A549 (cell line): ENCODE results near the gene KLHL30. TPM values are rescaled to one million over a fixed set of nuclear protein-coding genes. Genes with fewer than 3 reads are reported as not detected.

ENCODE experiments used
- ATAC-seq, 2 experiments: fragments of 200-7000 bp in 1 of 2; fragments of >200 bp in 1 of 2; cut with Nextera tagmentation in 1 of 2; cut with Tn5 transposase in 1 of 2; 3 replicates each; pipeline versions ENCODE4 v1.8.0 to v1.9.1; 2018 to 2020; ENCODE audit warnings: mild to moderate bottlenecking in 1 of 2, moderate library complexity in 1 of 2
- CTCF ChIA-PET: fragments of 300-600 bp; sonication (Branson Sonifier 250); formaldehyde crosslinking; extraction: SDS; loops from one replicate; lab custom pipeline; 2021; ENCODE audit warnings: antibody characterized with exemption, inconsistent platforms; lab: Yijun Ruan, JAX
- POLR2A ChIA-PET: fragments of 350-600 bp; formaldehyde crosslinking; extraction: SDS; loops from one replicate; lab custom pipeline; 2021; ENCODE audit warnings: antibody characterized with exemption, inconsistent platforms; lab: Yijun Ruan, JAX
- DNase-seq, 2 experiments: peaks; one replicate each; pipeline versions ENCODE4 v3.0.0 to v3.0.0-alpha.2; 2011 to 2016; ENCODE audit warnings: low read depth in 1 of 2, low spot score in 1 of 2
- FAIRE-seq: peaks from 2 replicates; lab custom pipeline; 2011; peaks lifted over from hg19 to GRCh38; lab: Jason Lieb, UNC
- H3K27ac ChIP-seq, 2 experiments: fragments of >200 bp; sonication (Bioruptor Twin); formaldehyde crosslinking; 3 replicates each; pipeline ENCODE4 v1.5.1; 2016 to 2017
- H3K4me1 ChIP-seq: fragments of >200 bp; sonication (Bioruptor Twin); formaldehyde crosslinking; 3 replicates; pipeline ENCODE4 v1.6.1; 2016
- H3K4me2 ChIP-seq: fragments of >200 bp; sonication (Bioruptor Twin); formaldehyde crosslinking; 3 replicates; pipeline ENCODE4 v1.6.1; 2016
- H3K4me3 ChIP-seq: fragments of >200 bp; sonication (Bioruptor Twin); formaldehyde crosslinking; 3 replicates; pipeline ENCODE4 v1.5.1; 2016
- H3K9me3 ChIP-seq: fragments of >200 bp; sonication (Bioruptor Twin); formaldehyde crosslinking; 3 replicates; pipeline ENCODE4 v1.6.1; 2016
- CBX8 ChIP-seq: fragments of 200-600 bp; sonication (generic); IDR thresholded peaks from 2 replicates; pipeline ENCODE4 v1.6.1; 2016
- CEBPB ChIP-seq, 2 experiments: fragments of >200 bp in 1 of 2; sonication (Bioruptor Twin) in 1 of 2; formaldehyde crosslinking in 1 of 2; IDR thresholded peaks; 2 replicates each; pipeline ENCODE4 v1.6.1; 2012 to 2016
- CHD2 ChIP-seq: fragments of 150-350 bp; IDR thresholded peaks from 2 replicates; pipeline ENCODE4 v1.6.1; 2014; ENCODE audit warnings: low read length; ENCODE audit not compliant: partially characterized antibody
- FOSB ChIP-seq: fragments of 250-450 bp; sonication (Bioruptor Pico); IDR thresholded peaks from 2 replicates; pipeline ENCODE4 v1.5.0; 2020; ENCODE audit warnings: mild to moderate bottlenecking, moderate library complexity
- GATA3 ChIP-seq: IDR thresholded peaks from 2 replicates; pipeline ENCODE4 v1.6.1; 2012; ENCODE audit warnings: borderline replicate concordance
- HDAC2 ChIP-seq: fragments of 200-600 bp; sonication (generic); IDR thresholded peaks from 2 replicates; pipeline ENCODE4 v1.6.1; 2016
- HOXA7 ChIP-seq: fragments of 250-450 bp; sonication (Bioruptor Pico); IDR thresholded peaks from 2 replicates; pipeline ENCODE4 v1.5.0; 2020; ENCODE audit warnings: mild to moderate bottlenecking, moderate library complexity
- JUNB ChIP-seq: fragments of >200 bp; sonication (Bioruptor Twin); formaldehyde crosslinking; IDR thresholded peaks from 2 replicates; pipeline ENCODE4 v1.6.1; 2016
- MAZ ChIP-seq: fragments of 150-350 bp; IDR thresholded peaks from 2 replicates; pipeline ENCODE4 v1.6.1; 2014; ENCODE audit warnings: antibody characterized with exemption, low read depth, low read length, borderline replicate concordance
- NFE2L2 ChIP-seq: fragments of 150-350 bp; conservative IDR thresholded peaks from 2 replicates; pipeline ENCODE4 v1.6.1; 2014; ENCODE audit warnings: low read length
- NPAS2 ChIP-seq: fragments of 250-450 bp; sonication (Bioruptor Pico); IDR thresholded peaks from 2 replicates; pipeline ENCODE4 v1.8.0; 2022; ENCODE audit warnings: mild to moderate bottlenecking, moderate library complexity, borderline replicate concordance
- NR3C1 ChIP-seq: fragments of >200 bp; sonication (Bioruptor Twin); formaldehyde crosslinking; IDR thresholded peaks from 3 replicates; pipeline ENCODE4 v1.6.1; 2017
- POLR2A ChIP-seq: IDR thresholded peaks from 2 replicates; pipeline ENCODE4 v1.6.1; 2012; ENCODE audit warnings: mild to moderate bottlenecking, low read length
- POLR2AphosphoS2 ChIP-seq: conservative IDR thresholded peaks from 2 replicates; pipeline ENCODE4 v1.6.1; 2012; ENCODE audit warnings: low read length, improper control_type of control experiment, inconsistent platforms
- RAD21 ChIP-seq, 2 experiments: fragments of >200 bp in 1 of 2; sonication (Bioruptor Twin) in 1 of 2; formaldehyde crosslinking in 1 of 2; IDR thresholded peaks in 1 of 2; conservative IDR thresholded peaks in 1 of 2; 2 replicates in 1 of 2; 3 replicates in 1 of 2; pipeline ENCODE4 v1.6.1; 2012 to 2018; ENCODE audit warnings: inconsistent platforms in 1 of 2
- RARB ChIP-seq: fragments of 250-450 bp; sonication (Bioruptor Pico); IDR thresholded peaks from 2 replicates; pipeline ENCODE4 v1.8.0; 2021; ENCODE audit warnings: mild to moderate bottlenecking, moderate library complexity
- RFX5 ChIP-seq: fragments of 450-650 bp; IDR thresholded peaks from 2 replicates; pipeline ENCODE4 v1.7.1; 2014; ENCODE audit warnings: antibody characterized with exemption, mild to moderate bottlenecking, moderate library complexity
- TFCP2L1 ChIP-seq: fragments of 250-450 bp; sonication (Bioruptor Pico); IDR thresholded peaks from 2 replicates; pipeline ENCODE4 v1.5.0; 2021; ENCODE audit warnings: mild to moderate bottlenecking
- ZFP36 ChIP-seq: fragments of 450-650 bp; IDR thresholded peaks from 2 replicates; pipeline ENCODE4 v1.6.1; 2014; ENCODE audit warnings: borderline replicate concordance; ENCODE audit not compliant: partially characterized antibody
- ZNF302 ChIP-seq: fragments of 250-450 bp; sonication (Bioruptor Pico); IDR thresholded peaks from 2 replicates; pipeline ENCODE4 v1.9.0; 2021; ENCODE audit warnings: inconsistent platforms, mild to moderate bottlenecking, moderate library complexity
- WGBS: methylation state at CpG from one replicate; pipeline ENCODE4 v1.1.6; 2017; ENCODE audit errors: missing lambda C conversion rate; 5-methylcytosine and 5-hydroxymethylcytosine counted together
- polyA plus RNA-seq, 4 experiments: library from polyadenylated mRNA; depleted of rRNA in 3 of 4; stranded (reverse); fragments of >200 nt; fragmentation: RNase III in 1 of 4; extraction: RNeasy Plus Mini Kit Qiagen cat#74134 plus additional on column Dnase treatment in 1 of 4; gene quantifications; 2 replicates in 3 of 4; 3 replicates in 1 of 4; pipeline ENCODE4 v1.2.3, GENCODE V29; 2011 to 2017
- TF ChIP-seq, protein P1 (sequence below): fragments of 250-450 bp; sonication (Bioruptor Pico); IDR thresholded peaks from 2 replicates; pipeline ENCODE4 v1.5.0; 2020; ENCODE audit warnings: low read depth, mild to moderate bottlenecking, moderate library complexity
- TF ChIP-seq, protein P2 (sequence below): fragments of 200-600 bp; sonication (generic); IDR thresholded peaks from 2 replicates; pipeline ENCODE4 v1.6.1; 2016; ENCODE audit warnings: antibody characterized with exemption, mild to moderate bottlenecking, moderate library complexity
- TF ChIP-seq, protein P3 (sequence below): fragments of 450-650 bp; IDR thresholded peaks from 2 replicates; pipeline ENCODE4 v1.6.1; 2014; ENCODE audit warnings: antibody characterized with exemption
- TF ChIP-seq, protein P4 (sequence below): fragments of >200 bp; sonication (Bioruptor Twin); formaldehyde crosslinking; IDR thresholded peaks from 3 replicates; pipeline ENCODE4 v1.5.1; 2016

The KLHL30 gene
- polyA plus RNA-seq, 2 of the 4 experiments (the other 2 are of a cell fraction), result 0.04 TPM

DNA sequence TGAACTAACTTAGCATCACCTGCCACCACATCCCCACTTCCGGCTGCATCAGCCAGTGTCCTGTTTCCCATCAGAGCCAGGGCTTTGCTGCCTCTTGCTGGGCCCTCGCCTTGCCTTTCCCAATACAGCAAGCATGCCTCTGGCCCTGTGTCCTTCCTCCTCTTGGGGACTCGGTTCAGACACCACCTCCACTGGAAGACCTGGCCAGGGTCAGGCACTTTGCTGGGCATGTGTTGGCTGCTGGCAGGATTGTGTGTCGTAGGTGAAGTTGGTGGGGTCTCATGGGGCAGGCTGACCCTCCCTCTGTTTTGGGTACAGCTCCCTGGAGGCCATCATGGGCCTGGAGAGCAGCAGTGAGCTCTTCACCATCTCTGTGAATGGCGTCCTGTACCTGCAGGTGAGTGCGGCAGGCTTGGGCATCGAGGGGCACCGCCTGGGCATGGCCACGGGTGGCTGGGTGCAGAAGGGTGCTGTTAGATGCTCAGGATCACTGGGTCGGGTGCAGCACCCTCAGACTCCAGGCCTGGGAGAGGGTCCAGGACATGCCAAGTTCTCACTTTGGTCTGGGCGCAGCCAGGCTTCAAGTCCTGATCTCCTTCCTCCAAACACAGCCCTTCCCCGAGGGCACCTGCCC is 26.9 kb downstream of the KLHL30 start:
- DNase-seq (no peak), FAIRE-seq (no peak), ATAC-seq (no peak)
- H3K9me3 ChIP-seq, result no peaks in the 10 kb centered on the region
- H3K4me2 ChIP-seq, result no peak overlapping the region
- TF ChIP-seq NFE2L2 (no peak), FOSB (CRISPR knock-in tag) (no peak), GATA3 (no peak), TFCP2L1 (CRISPR knock-in tag) (no peak), NR3C1 (no peak), JUNB (no peak)
- TF ChIP-seq, protein P1, sequence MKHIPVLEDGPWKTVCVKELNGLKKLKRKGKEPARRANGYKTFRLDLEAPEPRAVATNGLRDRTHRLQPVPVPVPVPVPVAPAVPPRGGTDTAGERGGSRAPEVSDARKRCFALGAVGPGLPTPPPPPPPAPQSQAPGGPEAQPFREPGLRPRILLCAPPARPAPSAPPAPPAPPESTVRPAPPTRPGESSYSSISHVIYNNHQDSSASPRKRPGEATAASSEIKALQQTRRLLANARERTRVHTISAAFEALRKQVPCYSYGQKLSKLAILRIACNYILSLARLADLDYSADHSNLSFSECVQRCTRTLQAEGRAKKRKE (CRISPR knock-in tag), result no peak
- H3K4me1 ChIP-seq, result peaks cover 30% of the 10 kb centered on the region
- no peak overlapping the region for H3K27ac ChIP-seq
- H3K4me3 ChIP-seq, result no peak overlapping the region
- ChIA-PET POLR2A (no interaction called here), CTCF (interaction anchor here (0.6 to 1.3 kb wide), 2 partner anchors 13 to 28 kb away, joined by 3 read pairs; no protein-coding TSS in a partner anchor)
- 88% methylated on average over 12 of the region's 12 CpGs for WGBS

DNA sequence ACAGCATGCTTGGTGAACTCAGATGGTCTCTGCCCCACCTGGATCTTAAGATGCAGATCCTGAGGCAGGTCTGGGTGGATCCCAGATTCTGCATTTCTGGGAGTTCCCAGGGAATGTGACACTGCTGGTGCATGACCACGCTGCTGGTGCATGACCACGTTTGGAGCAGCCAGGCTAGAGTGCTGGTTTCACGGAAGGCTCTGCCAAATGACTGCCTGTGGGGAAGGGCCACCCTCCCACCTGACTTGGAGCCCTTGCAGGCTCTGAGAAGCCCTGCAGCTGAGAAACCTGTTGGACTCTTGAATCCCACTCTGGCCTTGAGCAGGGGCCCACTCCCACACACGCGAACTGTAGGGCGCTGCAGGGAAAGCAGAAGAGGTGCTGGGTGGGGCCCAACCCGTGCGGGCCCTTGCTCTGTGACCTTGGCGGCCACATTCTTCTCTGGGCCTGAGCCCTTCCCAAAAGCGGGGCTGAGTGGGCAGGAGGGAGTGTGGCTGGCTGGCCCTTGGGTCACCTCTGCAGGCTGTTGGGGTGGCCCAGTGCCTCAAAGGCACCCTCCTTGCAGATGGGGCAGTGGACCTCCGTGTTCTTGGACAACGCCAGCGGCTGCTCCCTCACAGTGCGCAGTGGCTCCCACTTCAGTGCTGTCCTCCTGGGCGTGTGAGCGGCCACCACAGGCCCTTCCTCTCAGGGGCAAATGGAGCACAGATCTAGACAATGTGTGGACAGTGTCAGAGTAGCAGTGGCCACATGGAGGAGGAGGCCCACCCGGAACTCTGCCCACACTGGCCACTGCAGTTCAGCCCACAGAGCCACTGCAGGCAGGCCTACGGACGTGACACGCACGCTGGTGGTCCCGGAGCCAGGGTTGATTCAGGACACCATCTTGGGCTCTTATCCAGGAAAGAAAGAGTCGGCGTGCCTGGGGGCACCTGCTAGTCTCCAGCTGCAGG is 28.2 kb downstream of the KLHL30 start:
- FAIRE-seq, result no peak

DNA sequence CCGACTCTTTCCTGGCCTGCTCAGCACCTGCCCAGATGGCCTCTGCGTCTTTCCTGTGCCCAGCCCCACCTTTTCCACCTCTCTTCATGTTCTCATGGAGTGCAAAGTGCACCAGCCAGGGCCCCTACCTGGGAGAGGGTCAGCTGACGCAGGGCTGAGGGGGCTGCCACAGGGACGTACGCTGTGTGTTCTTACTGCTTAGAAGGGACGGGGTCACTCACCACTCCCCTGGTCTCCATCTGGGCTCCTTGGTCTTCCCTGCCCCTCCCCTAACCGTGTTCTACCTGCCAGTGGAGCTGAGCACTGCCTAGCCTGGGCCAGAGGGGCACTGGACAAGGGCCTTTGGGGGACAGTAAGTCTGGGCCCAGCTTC is 28.9 kb downstream of the KLHL30 start:
- DNase-seq, result no peak
- no peaks in the 10 kb centered on the region for H3K9me3 ChIP-seq
- POLR2A ChIA-PET, result interaction anchor here (0.7 kb wide), 1 partner anchor 73 kb away, joined by 3 read pairs; the partner anchor contains the start of gene HES6
- no peak overlapping the region for H3K4me2 ChIP-seq
- H3K4me1 ChIP-seq, result peaks cover 38% of the 10 kb centered on the region
- CTCF ChIA-PET, result interaction anchor here (1.0 kb wide), 1 partner anchor 96 kb away, joined by 3 read pairs; no protein-coding TSS in a partner anchor
- no peak for ATAC-seq
- H3K4me3 ChIP-seq, result no peak overlapping the region
- WGBS, result 96% methylated on average over 7 of the region's 7 CpGs
- FAIRE-seq, result no peak
- peak overlapping the region; percentile 15 to 88; a peak in 4 of 6 replicates for H3K27ac ChIP-seq
- no peak for TF ChIP-seq POLR2AphosphoS2
- TF ChIP-seq RFX5, result no peak
- TF ChIP-seq NPAS2 (CRISPR knock-in tag), result no peak
- TF ChIP-seq, protein P2, sequence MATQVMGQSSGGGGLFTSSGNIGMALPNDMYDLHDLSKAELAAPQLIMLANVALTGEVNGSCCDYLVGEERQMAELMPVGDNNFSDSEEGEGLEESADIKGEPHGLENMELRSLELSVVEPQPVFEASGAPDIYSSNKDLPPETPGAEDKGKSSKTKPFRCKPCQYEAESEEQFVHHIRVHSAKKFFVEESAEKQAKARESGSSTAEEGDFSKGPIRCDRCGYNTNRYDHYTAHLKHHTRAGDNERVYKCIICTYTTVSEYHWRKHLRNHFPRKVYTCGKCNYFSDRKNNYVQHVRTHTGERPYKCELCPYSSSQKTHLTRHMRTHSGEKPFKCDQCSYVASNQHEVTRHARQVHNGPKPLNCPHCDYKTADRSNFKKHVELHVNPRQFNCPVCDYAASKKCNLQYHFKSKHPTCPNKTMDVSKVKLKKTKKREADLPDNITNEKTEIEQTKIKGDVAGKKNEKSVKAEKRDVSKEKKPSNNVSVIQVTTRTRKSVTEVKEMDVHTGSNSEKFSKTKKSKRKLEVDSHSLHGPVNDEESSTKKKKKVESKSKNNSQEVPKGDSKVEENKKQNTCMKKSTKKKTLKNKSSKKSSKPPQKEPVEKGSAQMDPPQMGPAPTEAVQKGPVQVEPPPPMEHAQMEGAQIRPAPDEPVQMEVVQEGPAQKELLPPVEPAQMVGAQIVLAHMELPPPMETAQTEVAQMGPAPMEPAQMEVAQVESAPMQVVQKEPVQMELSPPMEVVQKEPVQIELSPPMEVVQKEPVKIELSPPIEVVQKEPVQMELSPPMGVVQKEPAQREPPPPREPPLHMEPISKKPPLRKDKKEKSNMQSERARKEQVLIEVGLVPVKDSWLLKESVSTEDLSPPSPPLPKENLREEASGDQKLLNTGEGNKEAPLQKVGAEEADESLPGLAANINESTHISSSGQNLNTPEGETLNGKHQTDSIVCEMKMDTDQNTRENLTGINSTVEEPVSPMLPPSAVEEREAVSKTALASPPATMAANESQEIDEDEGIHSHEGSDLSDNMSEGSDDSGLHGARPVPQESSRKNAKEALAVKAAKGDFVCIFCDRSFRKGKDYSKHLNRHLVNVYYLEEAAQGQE, result no peak
- TF ChIP-seq ZNF302, result no peak
- no peak for TF ChIP-seq HDAC2
- TF ChIP-seq, protein P3, sequence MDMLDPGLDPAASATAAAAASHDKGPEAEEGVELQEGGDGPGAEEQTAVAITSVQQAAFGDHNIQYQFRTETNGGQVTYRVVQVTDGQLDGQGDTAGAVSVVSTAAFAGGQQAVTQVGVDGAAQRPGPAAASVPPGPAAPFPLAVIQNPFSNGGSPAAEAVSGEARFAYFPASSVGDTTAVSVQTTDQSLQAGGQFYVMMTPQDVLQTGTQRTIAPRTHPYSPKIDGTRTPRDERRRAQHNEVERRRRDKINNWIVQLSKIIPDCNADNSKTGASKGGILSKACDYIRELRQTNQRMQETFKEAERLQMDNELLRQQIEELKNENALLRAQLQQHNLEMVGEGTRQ, result no peak

More for the DNA sequence above, 28.2 kb downstream of the KLHL30 start:
- Histone ChIP-seq H3K27ac (peak overlapping the region in 1 of 2 experiments; percentile 9; a peak in 1 of 6 replicates), H3K9me3 (no peaks in the 10 kb centered on the region), H3K4me1 (peaks cover 38% of the 10 kb centered on the region), H3K4me2 (no peak overlapping the region), H3K4me3 (no peak overlapping the region)
- ChIA-PET POLR2A (interaction anchor here (0.7 kb wide), 1 partner anchor 73 kb away, joined by 3 read pairs; the partner anchor contains the start of gene HES6), CTCF (interaction anchor here (1.0 kb wide), 1 partner anchor 97 kb away, joined by 3 read pairs; no protein-coding TSS in a partner anchor)
- ATAC-seq (peak in 1 of 2 experiments; percentile 2; a peak in 1 of 6 replicates), DNase-seq (no peak)
- no peak for TF ChIP-seq ZFP36
- no peak for TF ChIP-seq RAD21 (conservative IDR thresholded peaks at IDR 0.05 in 1 of 2, IDR thresholded peaks at IDR 0.05 in 1 of 2)
- TF ChIP-seq POLR2A, result no peak
- no peak for TF ChIP-seq CHD2
- no peak for TF ChIP-seq HDAC2
- TF ChIP-seq RARB (CRISPR knock-in tag), result no peak
- TF ChIP-seq HOXA7 (CRISPR knock-in tag), result no peak
- no peak for TF ChIP-seq MAZ
- no peak for TF ChIP-seq CBX8
- TF ChIP-seq, protein P1 (CRISPR knock-in tag), result no peak
- TF ChIP-seq JUNB, result no peak
- TF ChIP-seq, protein P4, sequence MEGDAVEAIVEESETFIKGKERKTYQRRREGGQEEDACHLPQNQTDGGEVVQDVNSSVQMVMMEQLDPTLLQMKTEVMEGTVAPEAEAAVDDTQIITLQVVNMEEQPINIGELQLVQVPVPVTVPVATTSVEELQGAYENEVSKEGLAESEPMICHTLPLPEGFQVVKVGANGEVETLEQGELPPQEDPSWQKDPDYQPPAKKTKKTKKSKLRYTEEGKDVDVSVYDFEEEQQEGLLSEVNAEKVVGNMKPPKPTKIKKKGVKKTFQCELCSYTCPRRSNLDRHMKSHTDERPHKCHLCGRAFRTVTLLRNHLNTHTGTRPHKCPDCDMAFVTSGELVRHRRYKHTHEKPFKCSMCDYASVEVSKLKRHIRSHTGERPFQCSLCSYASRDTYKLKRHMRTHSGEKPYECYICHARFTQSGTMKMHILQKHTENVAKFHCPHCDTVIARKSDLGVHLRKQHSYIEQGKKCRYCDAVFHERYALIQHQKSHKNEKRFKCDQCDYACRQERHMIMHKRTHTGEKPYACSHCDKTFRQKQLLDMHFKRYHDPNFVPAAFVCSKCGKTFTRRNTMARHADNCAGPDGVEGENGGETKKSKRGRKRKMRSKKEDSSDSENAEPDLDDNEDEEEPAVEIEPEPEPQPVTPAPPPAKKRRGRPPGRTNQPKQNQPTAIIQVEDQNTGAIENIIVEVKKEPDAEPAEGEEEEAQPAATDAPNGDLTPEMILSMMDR, result no peak
- no peak for TF ChIP-seq CEBPB (IDR thresholded peaks at IDR 0.05)
- WGBS, result 97% methylated on average over 15 of the region's 24 CpGs
